Breast epithelium (tissue), 4 donors: Measurements from ENCODE around the gene KRT7. TPM values are rescaled to one million over a fixed set of nuclear protein-coding genes. Genes with fewer than 3 reads are reported as not detected.

Experiments used
- DNase-seq, 2 donors: peaks; one replicate each; pipeline ENCODE4 v3.0.0-alpha.2; 2019; ENCODE audit warnings: low spot score in 2 of 2
- H3K27ac ChIP-seq, 2 donors: fragments of 200-600 bp; sonication (generic) in 1 of 2; one replicate each; pipeline ENCODE4 v1.5.1; 2016 to 2019; ENCODE audit warnings: mild to moderate bottlenecking in 1 of 2
- H3K27me3 ChIP-seq, 2 donors: fragments of 200-600 bp; sonication (generic) in 1 of 2; one replicate each; pipeline versions ENCODE4 v1.5.1 to v1.6.0; 2017 to 2019; ENCODE audit warnings: control low read depth in 1 of 2, mild to moderate bottlenecking in 1 of 2
- H3K36me3 ChIP-seq: fragments of 200-600 bp; one replicate; pipeline ENCODE4 v1.5.1; 2019
- H3K4me1 ChIP-seq, 2 donors: fragments of 200-600 bp; sonication (generic); one replicate each; pipeline ENCODE4 v1.5.1; 2016 to 2019; ENCODE audit warnings: control low read depth in 1 of 2
- H3K4me3 ChIP-seq, 3 donors: fragments of 200-600 bp; sonication (generic); 1 replicate in 2 of 3; 2 replicates in 1 of 3; pipeline ENCODE4 v1.5.1; 2016 to 2019; ENCODE audit warnings: mild to moderate bottlenecking in 3 of 3, moderate library complexity in 2 of 3
- H3K9me3 ChIP-seq, 2 donors: fragments of 200-600 bp; sonication (generic) in 1 of 2; one replicate each; pipeline ENCODE4 v1.5.1; 2016 to 2019; ENCODE audit warnings: control low read depth in 1 of 2
- POLR2A ChIP-seq: fragments of 450-650 bp; IDR thresholded peaks from one replicate; pipeline ENCODE4 v1.6.1; 2016; ENCODE audit warnings: antibody characterized with exemption, mild to moderate bottlenecking, moderate library complexity
- POLR2AphosphoS5 ChIP-seq, 3 donors: sonication (generic); formaldehyde crosslinking; IDR thresholded peaks; one replicate each; pipeline ENCODE4 v1.6.1; 2017; ENCODE audit warnings: antibody characterized with exemption in 3 of 3
- intact Hi-C: fragments of 100-400 bp; cut with DNase I; formaldehyde crosslinking; loops from one replicate; pipeline ENCODE4 v1.15.1; 2023; ENCODE audit warnings: low total_unique reads
- total RNA-seq, 3 donors: library from RNA; depleted of rRNA; stranded (reverse); fragments of >200 nt; gene quantifications; one replicate each; pipeline ENCODE4 v1.1.0, GENCODE V29; 2016
- TF ChIP-seq, protein P1 (sequence below), 3 donors: fragments of 450-650 bp; IDR thresholded peaks; one replicate each; pipeline ENCODE4 v1.5.1; 2016 to 2017; ENCODE audit warnings: antibody characterized with exemption in 3 of 3, mild to moderate bottlenecking in 3 of 3, moderate library complexity in 3 of 3

Gene KRT7
- total RNA-seq, 3 donors from 2014 or later: 4.2 to 1,051 (median 358) TPM

DNA sequence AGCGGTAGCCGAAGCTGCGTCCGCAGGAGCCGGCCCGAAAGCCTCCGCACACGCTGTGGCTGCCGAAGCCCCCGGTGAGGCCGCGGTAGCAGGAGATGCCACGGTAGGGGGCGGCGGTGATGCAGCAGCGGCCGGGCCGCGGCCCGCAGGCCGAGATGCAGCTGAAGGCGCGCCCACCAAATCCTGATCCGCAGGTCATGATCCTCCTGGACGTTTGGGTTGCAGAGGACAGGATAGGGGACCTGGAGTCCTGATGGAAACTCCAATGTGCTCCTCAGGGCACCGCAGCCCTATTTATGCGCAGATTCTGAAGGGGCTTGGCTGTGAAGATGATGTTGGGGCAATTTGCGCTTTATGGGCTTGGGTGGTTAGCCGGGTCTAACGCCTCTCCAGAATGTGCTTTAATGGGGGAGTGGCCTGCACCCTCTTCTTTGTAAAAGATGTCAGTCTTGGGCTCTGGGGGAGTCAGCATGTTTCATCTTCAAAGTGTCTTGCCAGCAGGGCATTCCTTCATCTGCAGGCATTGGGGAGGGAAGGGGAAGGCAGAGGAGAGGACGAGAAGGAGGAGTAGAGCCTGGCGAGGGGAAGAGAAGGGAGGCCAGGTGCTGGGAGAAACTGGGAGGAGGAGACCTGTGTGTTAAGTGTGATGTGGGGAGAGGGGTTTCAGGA is 58.4 kb downstream of the KRT7 start, which contains the start of gene KRT81:
Gene KRT81, minus strand, starts transcription at position 268 of the 669 bp plus-strand sequence. Its CDS starts 69 bp downstream, at position 199.
- no peaks in the 10 kb centered on the region for H3K9me3 ChIP-seq
- H3K36me3 ChIP-seq: no peaks in the 10 kb centered on the region
- TF ChIP-seq POLR2AphosphoS5 (IDR thresholded peaks at IDR 0.05): no peak
- TF ChIP-seq, protein P1, sequence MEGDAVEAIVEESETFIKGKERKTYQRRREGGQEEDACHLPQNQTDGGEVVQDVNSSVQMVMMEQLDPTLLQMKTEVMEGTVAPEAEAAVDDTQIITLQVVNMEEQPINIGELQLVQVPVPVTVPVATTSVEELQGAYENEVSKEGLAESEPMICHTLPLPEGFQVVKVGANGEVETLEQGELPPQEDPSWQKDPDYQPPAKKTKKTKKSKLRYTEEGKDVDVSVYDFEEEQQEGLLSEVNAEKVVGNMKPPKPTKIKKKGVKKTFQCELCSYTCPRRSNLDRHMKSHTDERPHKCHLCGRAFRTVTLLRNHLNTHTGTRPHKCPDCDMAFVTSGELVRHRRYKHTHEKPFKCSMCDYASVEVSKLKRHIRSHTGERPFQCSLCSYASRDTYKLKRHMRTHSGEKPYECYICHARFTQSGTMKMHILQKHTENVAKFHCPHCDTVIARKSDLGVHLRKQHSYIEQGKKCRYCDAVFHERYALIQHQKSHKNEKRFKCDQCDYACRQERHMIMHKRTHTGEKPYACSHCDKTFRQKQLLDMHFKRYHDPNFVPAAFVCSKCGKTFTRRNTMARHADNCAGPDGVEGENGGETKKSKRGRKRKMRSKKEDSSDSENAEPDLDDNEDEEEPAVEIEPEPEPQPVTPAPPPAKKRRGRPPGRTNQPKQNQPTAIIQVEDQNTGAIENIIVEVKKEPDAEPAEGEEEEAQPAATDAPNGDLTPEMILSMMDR (IDR thresholded peaks at IDR 0.05): no peak
- no peak for TF ChIP-seq POLR2A
- H3K4me3 ChIP-seq: no peak within 1 kb of the TSS
- intact Hi-C loops: no loop called here
- no peak within 1 kb of the TSS for H3K27ac ChIP-seq
- no peaks in the 10 kb centered on the region for H3K4me1 ChIP-seq
- no peak for DNase-seq
- no peaks in the 10 kb centered on the region for H3K27me3 ChIP-seq

DNA sequence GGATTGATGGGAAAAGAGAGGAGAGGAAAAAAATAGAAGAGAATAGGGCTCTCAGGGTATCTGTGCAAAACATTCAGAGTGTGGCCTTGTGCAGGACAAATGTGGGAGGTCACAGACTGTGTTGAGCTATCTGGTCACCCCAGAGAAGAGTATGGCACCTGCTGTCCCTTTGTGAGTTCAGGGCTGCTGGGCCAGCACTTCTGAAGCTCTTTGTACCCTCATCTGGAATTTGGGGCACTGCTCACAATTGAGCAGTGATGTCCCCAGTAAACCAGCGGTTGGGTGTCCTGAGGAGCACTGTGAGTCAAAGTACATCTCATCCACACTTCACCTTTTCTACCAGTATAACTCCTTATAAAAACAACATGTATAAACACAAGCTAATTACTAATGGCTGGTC is 60.9 kb downstream of the KRT7 start:
- no peaks in the 10 kb centered on the region for H3K9me3 ChIP-seq
- no peak overlapping the region for H3K4me3 ChIP-seq
- DNase-seq: peak in 1 of 2 donors; percentile 19
- no peaks in the 10 kb centered on the region for H3K4me1 ChIP-seq
- TF ChIP-seq POLR2A (no peak), POLR2AphosphoS5 (IDR thresholded peaks at IDR 0.05) (no peak)
- TF ChIP-seq, protein P1 (IDR thresholded peaks at IDR 0.05): no peak
- H3K27ac ChIP-seq: no peak overlapping the region
- no peaks in the 10 kb centered on the region for H3K36me3 ChIP-seq
- intact Hi-C loops: loop anchor here (1.0 kb wide), 1 partner anchor 25 kb away; no protein-coding TSS in a partner anchor
- H3K27me3 ChIP-seq: no peaks in the 10 kb centered on the region

DNA sequence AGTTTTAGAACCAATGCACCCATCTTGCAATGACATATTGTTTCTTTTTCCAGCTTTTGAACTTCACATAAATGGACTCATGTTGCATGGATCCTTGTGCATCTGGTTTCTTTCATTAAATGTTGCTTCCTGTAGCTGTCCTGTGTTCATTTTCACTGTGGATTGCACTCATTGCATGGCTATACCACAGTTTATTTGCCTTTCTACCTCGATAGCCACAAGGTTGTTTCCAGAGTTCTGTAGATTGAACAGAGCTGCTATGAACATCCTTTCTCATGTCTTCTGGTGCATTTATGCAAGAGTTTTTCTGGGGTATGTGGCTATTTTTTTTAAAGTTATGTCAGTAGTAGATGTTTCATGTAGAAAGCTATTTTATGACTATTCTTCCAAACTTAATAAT is 61.8 kb downstream of the KRT7 start:
- Histone ChIP-seq H3K4me1 (no peaks in the 10 kb centered on the region), H3K4me3 (no peak overlapping the region), H3K27me3 (no peaks in the 10 kb centered on the region), H3K9me3 (no peaks in the 10 kb centered on the region), H3K36me3 (no peaks in the 10 kb centered on the region), H3K27ac (no peak overlapping the region)
- no peak for DNase-seq
- TF ChIP-seq POLR2A (no peak), POLR2AphosphoS5 (IDR thresholded peaks at IDR 0.05) (no peak)
- TF ChIP-seq, protein P1 (IDR thresholded peaks at IDR 0.05): no peak
- intact Hi-C loops: loop anchor here (1.0 kb wide), 1 partner anchor 24 kb away; no protein-coding TSS in a partner anchor

DNA sequence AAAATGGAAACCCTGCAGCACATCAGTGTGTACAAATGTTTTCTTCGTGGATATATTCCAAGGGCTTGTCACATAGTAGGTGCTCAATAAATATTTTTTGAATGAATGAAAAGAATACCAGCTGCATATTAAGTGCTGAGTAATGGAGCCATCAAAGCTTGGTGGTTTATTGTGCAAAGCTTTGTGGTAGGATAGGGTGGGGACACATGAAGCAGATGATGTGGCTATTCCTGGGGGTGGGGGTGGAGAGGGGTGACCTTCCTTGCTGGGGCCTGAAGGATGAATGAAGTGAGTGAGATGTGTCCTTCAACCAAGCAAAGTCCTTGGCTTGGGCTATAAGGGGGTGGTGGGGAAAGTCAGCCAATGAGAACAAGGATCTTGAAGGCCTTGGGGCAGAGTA is 62.6 kb downstream of the KRT7 start:
- peak in 1 of 2 donors; percentile 15 for DNase-seq

More for the DNA sequence above, 62.6 kb downstream of the KRT7 start:
- Histone ChIP-seq H3K27ac (no peak overlapping the region), H3K36me3 (no peaks in the 10 kb centered on the region), H3K4me1 (no peaks in the 10 kb centered on the region), H3K9me3 (no peaks in the 10 kb centered on the region), H3K27me3 (no peaks in the 10 kb centered on the region), H3K4me3 (no peak overlapping the region)
- intact Hi-C loops: no loop called here
- TF ChIP-seq POLR2AphosphoS5 (IDR thresholded peaks at IDR 0.05): no peak
- no peak for TF ChIP-seq POLR2A
- TF ChIP-seq, protein P1 (IDR thresholded peaks at IDR 0.05): no peak
